Osteocyte (in vitro differentiated cells): ENCODE measurements around the gene SNTB2. TPM values are rescaled to one million over a fixed set of nuclear protein-coding genes. Genes with fewer than 3 reads are reported as not detected.

ENCODE experiments used
- DNase-seq: peaks from one replicate; pipeline ENCODE4 v3.0.0; 2021; ENCODE audit warnings: mixed read lengths; ENCODE audit not compliant: unreplicated experiment; ENCODE audit errors: extremely low spot score
- H3K27ac Mint-ChIP-seq: one replicate; pipeline ENCODE4 v1.8.0; 2021; ENCODE audit warnings: mild to moderate bottlenecking, mixed read lengths; ENCODE audit not compliant: unreplicated experiment
- H3K27me3 Mint-ChIP-seq: one replicate; pipeline ENCODE4 v1.8.0; 2021; ENCODE audit warnings: mixed read lengths; ENCODE audit not compliant: unreplicated experiment
- H3K36me3 Mint-ChIP-seq: one replicate; pipeline ENCODE4 v1.8.0; 2021; ENCODE audit warnings: mixed read lengths; ENCODE audit not compliant: unreplicated experiment
- H3K4me1 Mint-ChIP-seq: one replicate; pipeline ENCODE4 v1.8.0; 2021; ENCODE audit warnings: mixed read lengths; ENCODE audit not compliant: unreplicated experiment
- H3K4me3 Mint-ChIP-seq: one replicate; pipeline ENCODE4 v1.8.0; 2021; ENCODE audit warnings: mild to moderate bottlenecking, moderate library complexity, mixed read lengths; ENCODE audit not compliant: unreplicated experiment
- H3K9me3 Mint-ChIP-seq: one replicate; pipeline ENCODE4 v1.8.0; 2021; ENCODE audit warnings: mixed read lengths; ENCODE audit not compliant: unreplicated experiment
- CTCF ChIP-seq: fragments of 200-600 bp; sonication (generic); IDR thresholded peaks from 2 replicates; pipeline ENCODE4 v1.5.0; 2021; ENCODE audit warnings: antibody characterized with exemption, mild to moderate bottlenecking, moderate library complexity
- total RNA-seq: library from RNA; stranded (reverse); gene quantifications from 2 replicates; pipeline ENCODE4 v1.2.1, GENCODE V29; 2021

The SNTB2 gene
- total RNA-seq, 1 donor from 2014 or later: 39.6 TPM

GRCh38 chr16:69274699-69275235 is 87.8 kb downstream of the SNTB2 start:
- Mint-ChIP-seq H3K27me3 (no peaks in the 10 kb centered on the region), H3K4me1 (peaks cover 63% of the 10 kb centered on the region), H3K36me3 (peaks cover 6% of the 10 kb centered on the region), H3K4me3 (no peak overlapping the region), H3K9me3 (peaks cover 4% of the 10 kb centered on the region), H3K27ac (peak overlapping the region; percentile 82)
- no peak for DNase-seq
- TF ChIP-seq CTCF: no peak

GRCh38 chr16:69276148-69277115 is 89.5 kb downstream of the SNTB2 start:
- Mint-ChIP-seq H3K4me1 (peaks cover 52% of the 10 kb centered on the region), H3K27ac (peak overlapping the region; percentile 82)

DNA sequence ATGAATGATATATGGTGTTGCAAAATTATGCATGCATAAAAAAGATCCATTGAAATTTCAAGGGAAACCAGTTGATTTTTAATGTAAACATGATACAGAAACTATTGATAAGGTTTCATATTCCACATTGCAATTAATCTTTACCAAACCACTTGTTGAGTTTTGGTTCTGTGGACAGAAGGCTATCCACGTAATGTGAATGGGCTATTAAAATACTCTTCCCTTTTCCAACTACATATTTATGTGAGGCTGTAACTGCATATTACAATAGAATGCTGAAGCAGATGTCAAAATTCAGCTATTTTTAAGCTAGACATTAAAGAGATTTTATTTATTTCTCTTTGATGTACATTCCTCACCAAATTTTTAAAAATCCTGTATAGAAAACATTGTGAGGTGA is 90.4 kb downstream of the SNTB2 start:
- peaks cover 3% of the 10 kb centered on the region for H3K36me3 Mint-ChIP-seq
- H3K27me3 Mint-ChIP-seq: no peaks in the 10 kb centered on the region
- H3K27ac Mint-ChIP-seq: peak overlapping the region; percentile 82
- peaks cover 49% of the 10 kb centered on the region for H3K4me1 Mint-ChIP-seq
- no peak for DNase-seq
- no peak for TF ChIP-seq CTCF
- peaks cover 4% of the 10 kb centered on the region for H3K9me3 Mint-ChIP-seq
- no peak overlapping the region for H3K4me3 Mint-ChIP-seq

More at GRCh38 chr16:69276148-69277115, 89.5 kb downstream of the SNTB2 start:
- H3K36me3 Mint-ChIP-seq: peaks cover 6% of the 10 kb centered on the region
- DNase-seq: peak; percentile 86
- H3K27me3 Mint-ChIP-seq: no peaks in the 10 kb centered on the region
- H3K4me3 Mint-ChIP-seq: peak overlapping the region; percentile 51
- TF ChIP-seq CTCF: no peak
- H3K9me3 Mint-ChIP-seq: peaks cover 4% of the 10 kb centered on the region

DNA sequence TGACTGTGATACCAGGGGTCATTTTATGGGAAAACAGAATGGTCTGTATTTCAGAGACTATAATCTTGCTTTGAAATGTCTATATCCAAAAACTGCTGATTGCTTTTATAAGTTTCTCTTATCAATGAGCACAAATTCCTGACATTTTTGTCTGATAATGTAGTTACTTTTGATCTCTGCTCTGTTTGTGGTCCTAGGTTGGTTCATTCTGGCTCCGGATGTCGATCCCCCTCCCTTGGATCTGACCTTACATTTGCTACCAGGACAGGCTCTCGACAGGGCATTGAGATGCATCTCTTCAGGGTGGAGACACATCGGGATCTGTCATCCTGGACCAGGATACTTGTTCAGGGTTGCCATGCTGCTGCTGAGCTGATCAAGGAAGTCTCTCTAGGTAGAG is 96.9 kb downstream of the SNTB2 start:
- H3K27me3 Mint-ChIP-seq: no peaks in the 10 kb centered on the region
- H3K36me3 Mint-ChIP-seq: peaks cover 3% of the 10 kb centered on the region
- H3K4me3 Mint-ChIP-seq: no peak overlapping the region
- no peak for DNase-seq
- peaks cover 5% of the 10 kb centered on the region for H3K4me1 Mint-ChIP-seq
- TF ChIP-seq CTCF: no peak
- H3K27ac Mint-ChIP-seq: peak overlapping the region; percentile 45
- H3K9me3 Mint-ChIP-seq: no peaks in the 10 kb centered on the region

GRCh38 chr16:69285240-69285639 is 98.3 kb downstream of the SNTB2 start:
- Mint-ChIP-seq H3K4me1 (peaks cover 5% of the 10 kb centered on the region), H3K27me3 (no peaks in the 10 kb centered on the region), H3K36me3 (peaks cover 3% of the 10 kb centered on the region), H3K4me3 (no peak overlapping the region), H3K9me3 (no peaks in the 10 kb centered on the region), H3K27ac (no peak overlapping the region)
- TF ChIP-seq CTCF: no peak
- no peak for DNase-seq
